LNCaP clone FGC (cell line): ENCODE data around the gene CACNB2.

ENCODE experiments used
- DNase-seq: peaks from one replicate; pipeline ENCODE4 v3.0.0-alpha.2; 2011; ENCODE audit warnings: low read depth
- H3K4me3 ChIP-seq: 2 replicates; pipeline ENCODE4 v1.5.1; 2011; ENCODE audit warnings: mild to moderate bottlenecking, low read depth, low read length, control low read depth
- CTCF ChIP-seq: IDR thresholded peaks from 2 replicates; pipeline ENCODE4 v1.5.1; 2012; ENCODE audit warnings: mild to moderate bottlenecking; ENCODE audit not compliant: control insufficient read depth, insufficient read depth; ENCODE audit errors: extremely low read depth

CACNB2 gene

GRCh38 chr10:18134509-18134908, 5.7 kb upstream of the CACNB2 start:
- DNase-seq = no peak
- no peak for TF ChIP-seq CTCF
- no peak overlapping the region for H3K4me3 ChIP-seq

GRCh38 chr10:18134921-18135320, 5.3 kb upstream of the CACNB2 start:
- DNase-seq = no peak
- H3K4me3 ChIP-seq = no peak overlapping the region
- TF ChIP-seq CTCF = no peak

- no peak for DNase-seq
- no peak for TF ChIP-seq CTCF
- H3K4me3 ChIP-seq = no peak overlapping the region
Observed at GRCh38 chr10:18136073-18136791, 4.0 kb upstream of the CACNB2 start.

- DNase-seq = no peak
- no peak overlapping the region for H3K4me3 ChIP-seq
- TF ChIP-seq CTCF = no peak
Observed at GRCh38 chr10:18137111-18137510, 3.1 kb upstream of the CACNB2 start.

- no peak for DNase-seq
- no peak for TF ChIP-seq CTCF
- peak overlapping the region; percentile 58 for H3K4me3 ChIP-seq
Observed at GRCh38 chr10:18140957-18141845, 977 bp downstream of the CACNB2 start.

GRCh38 chr10:18142151-18142550, 1.9 kb downstream of the CACNB2 start:
- no peak for TF ChIP-seq CTCF
- DNase-seq = no peak
- H3K4me3 ChIP-seq = no peak overlapping the region
